Keratinocyte (primary cell): ENCODE data around the gene MAGEF1. TPM values are rescaled to one million over a fixed set of nuclear protein-coding genes. Genes with fewer than 3 reads are reported as not detected.

ENCODE experiments used
- DNase-seq: peaks from one replicate; pipeline ENCODE4 v3.0.0-alpha.2; 2011; ENCODE audit warnings: low read depth, missing footprints, low spot score
- FAIRE-seq: peaks from 2 replicates; lab custom pipeline; 2011; peaks lifted over from hg19 to GRCh38; lab: Jason Lieb, UNC
- H2AFZ ChIP-seq: 2 replicates; pipeline ENCODE4 v1.6.0; 2012; ENCODE audit warnings: low read length, control low read depth, inconsistent platforms; ENCODE audit not compliant: control insufficient read depth
- H3K27ac ChIP-seq: 2 replicates; pipeline ENCODE4 v1.5.1; 2011; ENCODE audit warnings: low read length; ENCODE audit not compliant: control insufficient read depth, insufficient read depth
- H3K27me3 ChIP-seq: 3 replicates; pipeline ENCODE4 v1.6.0; 2011; ENCODE audit warnings: low read length; ENCODE audit not compliant: control insufficient read depth, insufficient read depth; ENCODE audit errors: extremely low read depth
- H3K36me3 ChIP-seq, 2 experiments: 2 replicates in 1 of 2; 3 replicates in 1 of 2; pipeline ENCODE4 v1.5.1; 2011; ENCODE audit warnings: low read length in 2 of 2, mild to moderate bottlenecking in 1 of 2; ENCODE audit not compliant: control insufficient read depth in 2 of 2, insufficient read depth in 2 of 2; ENCODE audit errors: extremely low read depth in 1 of 2
- H3K4me1 ChIP-seq: 3 replicates; pipeline ENCODE4 v1.5.1; 2011; ENCODE audit warnings: low read length; ENCODE audit not compliant: control insufficient read depth, insufficient read depth; ENCODE audit errors: extremely low read depth
- H3K4me2 ChIP-seq: 3 replicates; pipeline ENCODE4 v1.6.0; 2011; ENCODE audit warnings: low read depth, low read length; ENCODE audit not compliant: control insufficient read depth, insufficient read depth; ENCODE audit errors: extremely low read depth
- H3K4me3 ChIP-seq, 3 experiments: fragments of 200-600 bp in 1 of 3; sonication (generic) in 1 of 3; 2 replicates in 2 of 3; 3 replicates in 1 of 3; pipeline ENCODE4 v1.5.1; 2011 to 2016; ENCODE audit warnings: low read length in 3 of 3, mild to moderate bottlenecking in 3 of 3, control low read depth in 2 of 3, inconsistent platforms in 1 of 3, low read depth in 1 of 3, mixed read lengths in 1 of 3, mixed run types in 1 of 3, moderate library complexity in 1 of 3; ENCODE audit not compliant: control insufficient read depth in 2 of 3, insufficient read depth in 2 of 3; ENCODE audit errors: extremely low read depth in 1 of 3
- H3K79me2 ChIP-seq: 2 replicates; pipeline ENCODE4 v1.6.0; 2012; ENCODE audit warnings: low read length; ENCODE audit not compliant: control insufficient read depth, insufficient read depth
- H3K9ac ChIP-seq: 3 replicates; pipeline ENCODE4 v1.6.0; 2011; ENCODE audit warnings: low read length; ENCODE audit not compliant: control insufficient read depth, insufficient read depth; ENCODE audit errors: extremely low read depth
- H3K9me1 ChIP-seq: 3 replicates; pipeline ENCODE4 v1.6.0; 2011; ENCODE audit warnings: low read length; ENCODE audit not compliant: control insufficient read depth, insufficient read depth; ENCODE audit errors: extremely low read depth
- H3K9me3 ChIP-seq: 2 replicates; pipeline ENCODE4 v1.5.1; 2012; ENCODE audit warnings: low read depth, low read length; ENCODE audit not compliant: control insufficient read depth
- H4K20me1 ChIP-seq: 3 replicates; pipeline ENCODE4 v1.6.0; 2011; ENCODE audit warnings: low read length; ENCODE audit not compliant: control insufficient read depth, insufficient read depth; ENCODE audit errors: extremely low read depth
- EZH2 ChIP-seq: IDR thresholded peaks from one replicate; pipeline ENCODE4 v1.6.1; 2012; ENCODE audit warnings: inconsistent platforms, mild to moderate bottlenecking, low read length, moderate library complexity
- dilution Hi-C: fragments of 300-500 bp; cut with MboI; formaldehyde crosslinking; loops from one replicate; pipeline ENCODE4 v1.7.0; 2020; ENCODE audit warnings: low sequenced_read_pairs; ENCODE audit not compliant: extremely low pct_ligation_motif_present
- polyA plus RNA-seq, 5 experiments: library from polyadenylated mRNA; depleted of rRNA in 3 of 5; stranded (reverse) in 3 of 5; stranded (forward) in 1 of 5; unstranded in 1 of 5; fragments of >200 nt; gene quantifications; 1 replicate in 1 of 5; 2 replicates in 3 of 5; 3 replicates in 1 of 5; pipeline versions ENCODE4 v1.2.1 to v1.2.3, GENCODE V29; 2011 to 2012; ENCODE audit warnings: missing spikeins in 2 of 5, low read depth in 1 of 5, low replicate concordance in 1 of 5
- TF ChIP-seq, protein P1 (sequence below), 3 experiments: IDR thresholded peaks in 1 of 3; conservative IDR thresholded peaks in 1 of 3; optimal IDR thresholded peaks in 1 of 3; 2 replicates in 2 of 3; 3 replicates in 1 of 3; pipeline versions ENCODE3 to v1.5.1; 2011; ENCODE audit warnings: low read length in 3 of 3, mild to moderate bottlenecking in 3 of 3, moderate library complexity in 2 of 3, control low read depth in 1 of 3, inconsistent platforms in 1 of 3; ENCODE audit not compliant: insufficient read depth in 2 of 3; ENCODE audit errors: extremely low read depth in 1 of 3

MAGEF1 gene
- polyA plus RNA-seq, 1 donor (not counting 4 experiments of a cell fraction or from before 2014, with no cell fraction given), result 11.8 TPM

DNA sequence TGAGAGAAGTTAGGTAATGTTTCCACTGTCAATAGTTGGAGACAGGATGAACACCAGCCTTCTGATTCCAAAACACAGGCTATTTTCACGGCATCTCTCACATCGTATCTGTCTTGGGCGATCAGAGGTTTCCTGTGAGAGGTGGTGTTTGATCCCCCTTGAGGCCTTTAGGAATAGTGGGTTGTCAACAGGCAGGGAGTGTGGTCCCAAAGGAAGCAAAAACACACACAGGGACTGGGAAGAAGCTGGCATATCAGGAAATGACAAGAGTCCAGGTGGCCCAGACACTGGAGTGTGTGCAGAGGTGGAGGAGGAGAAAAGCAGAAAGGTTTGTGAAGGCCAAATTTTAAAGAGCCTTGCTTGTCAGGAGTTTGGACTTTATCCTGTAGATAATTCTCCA, 6.6 kb upstream of the MAGEF1 start:
- no peak for TF ChIP-seq EZH2
- TF ChIP-seq, protein P1, sequence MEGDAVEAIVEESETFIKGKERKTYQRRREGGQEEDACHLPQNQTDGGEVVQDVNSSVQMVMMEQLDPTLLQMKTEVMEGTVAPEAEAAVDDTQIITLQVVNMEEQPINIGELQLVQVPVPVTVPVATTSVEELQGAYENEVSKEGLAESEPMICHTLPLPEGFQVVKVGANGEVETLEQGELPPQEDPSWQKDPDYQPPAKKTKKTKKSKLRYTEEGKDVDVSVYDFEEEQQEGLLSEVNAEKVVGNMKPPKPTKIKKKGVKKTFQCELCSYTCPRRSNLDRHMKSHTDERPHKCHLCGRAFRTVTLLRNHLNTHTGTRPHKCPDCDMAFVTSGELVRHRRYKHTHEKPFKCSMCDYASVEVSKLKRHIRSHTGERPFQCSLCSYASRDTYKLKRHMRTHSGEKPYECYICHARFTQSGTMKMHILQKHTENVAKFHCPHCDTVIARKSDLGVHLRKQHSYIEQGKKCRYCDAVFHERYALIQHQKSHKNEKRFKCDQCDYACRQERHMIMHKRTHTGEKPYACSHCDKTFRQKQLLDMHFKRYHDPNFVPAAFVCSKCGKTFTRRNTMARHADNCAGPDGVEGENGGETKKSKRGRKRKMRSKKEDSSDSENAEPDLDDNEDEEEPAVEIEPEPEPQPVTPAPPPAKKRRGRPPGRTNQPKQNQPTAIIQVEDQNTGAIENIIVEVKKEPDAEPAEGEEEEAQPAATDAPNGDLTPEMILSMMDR (optimal IDR thresholded peaks at IDR 0.05 in 1 of 3, IDR thresholded peaks at IDR 0.05 in 1 of 3, conservative IDR thresholded peaks at IDR 0.05 in 1 of 3; ENCODE audit: extremely low read depth in 1 of 3, insufficient read depth in 2 of 3, low read length in 3 of 3), result no peak
- no peak overlapping the region for H2AFZ ChIP-seq
- dilution Hi-C loops, result no loop called here
- no peaks in the 10 kb centered on the region for H3K9me3 ChIP-seq
- DNase-seq (no peak), FAIRE-seq (no peak)
- no peak overlapping the region for H3K4me3 ChIP-seq
- no peaks in the 10 kb centered on the region for H3K79me2 ChIP-seq
- H3K36me3 ChIP-seq, result no peaks in the 10 kb centered on the region
- H3K9me1 ChIP-seq, result no peaks in the 10 kb centered on the region
- H4K20me1 ChIP-seq, result no peaks in the 10 kb centered on the region
- H3K27ac ChIP-seq, result no peak overlapping the region
- H3K4me2 ChIP-seq, result no peak overlapping the region
- no peak overlapping the region for H3K9ac ChIP-seq
- peaks cover 11% of the 10 kb centered on the region for H3K4me1 ChIP-seq
- no peaks in the 10 kb centered on the region for H3K27me3 ChIP-seq

DNA sequence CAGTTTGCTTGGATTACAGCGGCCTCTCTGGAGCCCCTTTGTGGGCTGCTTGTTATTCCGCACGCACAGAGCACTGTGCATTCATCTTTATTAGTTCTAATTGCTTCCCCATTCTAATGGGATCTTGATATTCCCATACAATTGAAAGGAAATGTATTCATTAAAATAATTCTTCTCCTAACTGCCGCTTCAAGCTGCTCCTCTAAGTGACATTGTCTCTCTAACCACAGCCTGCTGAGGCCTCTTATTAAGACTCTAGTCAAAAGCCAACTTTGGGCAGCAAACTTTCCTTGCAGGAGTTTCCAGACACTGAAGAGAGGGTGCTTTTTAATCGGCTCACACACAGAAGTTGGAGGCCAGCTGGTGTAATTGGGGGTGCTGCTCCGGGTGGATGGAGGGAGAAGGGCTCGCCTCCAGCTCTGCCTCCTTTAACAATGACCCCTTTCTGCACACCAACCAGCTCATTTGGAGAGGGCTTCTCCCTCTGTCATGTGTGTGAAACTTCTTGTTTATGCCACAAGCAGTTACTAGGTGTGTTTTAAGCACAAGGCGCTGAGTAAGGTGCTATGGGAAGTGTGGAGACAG, 5.6 kb upstream of the MAGEF1 start:
- H3K4me2 ChIP-seq, result no peak overlapping the region
- dilution Hi-C loops, result no loop called here
- no peaks in the 10 kb centered on the region for H3K36me3 ChIP-seq
- no peaks in the 10 kb centered on the region for H3K9me1 ChIP-seq
- no peaks in the 10 kb centered on the region for H3K27me3 ChIP-seq
- no peak overlapping the region for H3K9ac ChIP-seq
- H3K4me1 ChIP-seq, result peaks cover 11% of the 10 kb centered on the region
- H2AFZ ChIP-seq, result no peak overlapping the region
- DNase-seq, result no peak
- H3K79me2 ChIP-seq, result no peaks in the 10 kb centered on the region
- H3K9me3 ChIP-seq, result no peaks in the 10 kb centered on the region
- no peak for TF ChIP-seq EZH2
- TF ChIP-seq, protein P1 (optimal IDR thresholded peaks at IDR 0.05 in 1 of 3, IDR thresholded peaks at IDR 0.05 in 1 of 3, conservative IDR thresholded peaks at IDR 0.05 in 1 of 3; ENCODE audit: extremely low read depth in 1 of 3, insufficient read depth in 2 of 3, low read length in 3 of 3), result no peak
- no peak overlapping the region for H3K4me3 ChIP-seq
- FAIRE-seq, result no peak
- H3K27ac ChIP-seq, result no peak overlapping the region
- no peaks in the 10 kb centered on the region for H4K20me1 ChIP-seq
